ENCODE measurements around the gene GZMA. TPM values are rescaled to one million over a fixed set of nuclear protein-coding genes. Genes with fewer than 3 reads are reported as not detected.
"Not testable (repeated sequence)": the region's sequence is repeated elsewhere in the genome, so short reads cannot be mapped to it uniquely, and the experiment has no call there.

Gene GZMA
- total RNA-seq, 1 donor from 2014 or later = not detected

DNA sequence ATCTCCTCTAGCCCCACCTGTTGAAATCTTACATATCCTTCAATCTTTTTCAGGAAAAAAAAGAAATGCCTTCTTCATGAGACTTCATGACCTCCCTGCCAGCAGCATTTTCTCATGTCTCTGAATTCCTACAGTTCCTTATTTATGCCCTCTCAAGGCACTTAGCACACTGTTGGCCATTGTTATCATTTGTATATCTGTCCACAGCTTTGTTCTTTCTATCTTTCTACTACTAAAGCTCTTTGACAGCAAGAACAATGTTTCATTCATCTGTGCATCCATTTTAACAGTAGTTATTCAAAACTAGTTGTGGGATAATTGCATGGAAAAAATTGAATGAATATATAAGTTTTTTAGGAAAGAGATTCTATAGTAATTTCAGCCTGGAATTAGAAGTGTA, 20.9 kb upstream of the GZMA start:
- DNase-seq (ENCODE audit: low spot score in 2 of 2, unreplicated experiment in 2 of 2) = no peak
- Mint-ChIP-seq H3K27me3 (ENCODE audit: low read depth) (peaks cover 4% of the 10 kb centered on the region), H3K27ac (no peak overlapping the region), H3K36me3 (peaks cover 3% of the 10 kb centered on the region), H3K4me3 (no peak overlapping the region), H3K4me1 (no peaks in the 10 kb centered on the region), H3K9me3 (peaks cover 46% of the 10 kb centered on the region)
- TF ChIP-seq, protein P1, sequence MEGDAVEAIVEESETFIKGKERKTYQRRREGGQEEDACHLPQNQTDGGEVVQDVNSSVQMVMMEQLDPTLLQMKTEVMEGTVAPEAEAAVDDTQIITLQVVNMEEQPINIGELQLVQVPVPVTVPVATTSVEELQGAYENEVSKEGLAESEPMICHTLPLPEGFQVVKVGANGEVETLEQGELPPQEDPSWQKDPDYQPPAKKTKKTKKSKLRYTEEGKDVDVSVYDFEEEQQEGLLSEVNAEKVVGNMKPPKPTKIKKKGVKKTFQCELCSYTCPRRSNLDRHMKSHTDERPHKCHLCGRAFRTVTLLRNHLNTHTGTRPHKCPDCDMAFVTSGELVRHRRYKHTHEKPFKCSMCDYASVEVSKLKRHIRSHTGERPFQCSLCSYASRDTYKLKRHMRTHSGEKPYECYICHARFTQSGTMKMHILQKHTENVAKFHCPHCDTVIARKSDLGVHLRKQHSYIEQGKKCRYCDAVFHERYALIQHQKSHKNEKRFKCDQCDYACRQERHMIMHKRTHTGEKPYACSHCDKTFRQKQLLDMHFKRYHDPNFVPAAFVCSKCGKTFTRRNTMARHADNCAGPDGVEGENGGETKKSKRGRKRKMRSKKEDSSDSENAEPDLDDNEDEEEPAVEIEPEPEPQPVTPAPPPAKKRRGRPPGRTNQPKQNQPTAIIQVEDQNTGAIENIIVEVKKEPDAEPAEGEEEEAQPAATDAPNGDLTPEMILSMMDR (IDR thresholded peaks at IDR 0.05; ENCODE audit: unreplicated experiment) = no peak

DNA sequence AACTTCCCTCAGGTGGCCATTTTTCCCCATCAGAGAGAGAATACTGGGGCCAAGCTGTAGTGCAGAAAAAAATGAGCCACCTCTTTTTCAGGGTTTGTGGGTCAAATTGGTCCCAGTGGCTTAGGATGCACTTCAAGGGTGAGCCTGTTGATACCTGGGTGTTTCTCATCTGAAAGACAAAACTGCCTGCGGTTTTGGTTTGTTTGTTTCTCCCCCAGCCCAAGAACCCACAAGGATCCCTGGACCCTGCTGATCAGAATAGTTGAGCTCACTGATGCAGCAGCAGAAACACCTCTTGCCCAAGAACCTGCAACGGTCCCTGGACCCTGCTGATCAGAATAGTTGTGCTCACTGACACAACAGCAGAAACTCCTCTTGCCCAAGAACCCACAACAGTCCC, 13.1 kb upstream of the GZMA start:
- Mint-ChIP-seq H3K9me3 (peaks cover 13% of the 10 kb centered on the region), H3K27me3 (ENCODE audit: low read depth) (peaks cover 25% of the 10 kb centered on the region)
- not testable (repeated sequence) for DNase-seq (ENCODE audit: low spot score in 2 of 2, unreplicated experiment in 2 of 2); H3K4me1 Mint-ChIP-seq; H3K27ac Mint-ChIP-seq; H3K36me3 Mint-ChIP-seq; H3K4me3 Mint-ChIP-seq

DNA sequence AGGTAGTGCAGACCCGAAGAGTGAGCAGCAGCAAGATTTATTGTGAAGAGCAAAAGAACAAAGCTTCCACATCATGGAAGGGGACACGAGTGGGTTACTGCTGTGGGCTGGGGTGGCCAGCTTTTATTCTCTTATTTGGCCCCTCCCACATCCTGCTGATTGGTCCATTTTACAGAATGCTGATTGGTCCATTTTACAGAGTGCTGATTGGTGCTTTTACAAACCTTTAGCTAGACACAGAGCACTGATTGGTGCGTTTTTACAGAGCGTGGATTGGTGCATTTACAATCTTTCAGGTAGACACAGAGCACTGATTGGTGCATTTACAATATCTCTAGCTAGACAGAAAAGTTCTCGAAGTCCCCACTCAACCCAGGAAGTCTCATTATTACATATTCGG, 11.4 kb upstream of the GZMA start:
- H3K36me3 Mint-ChIP-seq; H3K4me1 Mint-ChIP-seq; H3K9me3 Mint-ChIP-seq; H3K27ac Mint-ChIP-seq; H3K4me3 Mint-ChIP-seq; DNase-seq (ENCODE audit: low spot score in 2 of 2, unreplicated experiment in 2 of 2): not testable (repeated sequence)
- H3K27me3 Mint-ChIP-seq (ENCODE audit: low read depth) = peaks cover 25% of the 10 kb centered on the region

DNA sequence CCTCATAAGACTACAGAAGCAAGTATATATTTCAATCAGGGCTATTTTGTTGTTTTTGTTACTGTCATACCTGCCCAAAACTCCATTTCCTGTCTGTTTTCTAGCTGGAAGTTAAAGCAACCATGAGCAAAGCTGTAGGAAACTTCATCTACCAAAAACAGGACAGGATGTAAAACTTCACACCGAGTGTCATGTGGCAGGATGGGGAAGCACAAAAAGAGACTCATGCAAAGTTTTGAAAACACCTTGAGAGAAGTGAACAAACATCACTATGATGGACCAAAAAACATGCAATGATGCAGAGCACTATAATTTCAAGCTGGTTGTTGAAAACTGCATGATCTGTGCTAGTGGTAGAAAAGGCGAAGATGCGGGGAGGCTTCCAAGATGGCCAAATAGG, 6.3 kb upstream of the GZMA start:
- Mint-ChIP-seq H3K4me1 (no peaks in the 10 kb centered on the region), H3K36me3 (no peaks in the 10 kb centered on the region), H3K4me3 (no peak overlapping the region), H3K9me3 (peaks cover 15% of the 10 kb centered on the region), H3K27ac (no peak overlapping the region), H3K27me3 (ENCODE audit: low read depth) (peaks cover 31% of the 10 kb centered on the region)
- TF ChIP-seq, protein P1 (IDR thresholded peaks at IDR 0.05; ENCODE audit: unreplicated experiment) = no peak
- no peak for DNase-seq (ENCODE audit: low spot score in 2 of 2, unreplicated experiment in 2 of 2)

DNA sequence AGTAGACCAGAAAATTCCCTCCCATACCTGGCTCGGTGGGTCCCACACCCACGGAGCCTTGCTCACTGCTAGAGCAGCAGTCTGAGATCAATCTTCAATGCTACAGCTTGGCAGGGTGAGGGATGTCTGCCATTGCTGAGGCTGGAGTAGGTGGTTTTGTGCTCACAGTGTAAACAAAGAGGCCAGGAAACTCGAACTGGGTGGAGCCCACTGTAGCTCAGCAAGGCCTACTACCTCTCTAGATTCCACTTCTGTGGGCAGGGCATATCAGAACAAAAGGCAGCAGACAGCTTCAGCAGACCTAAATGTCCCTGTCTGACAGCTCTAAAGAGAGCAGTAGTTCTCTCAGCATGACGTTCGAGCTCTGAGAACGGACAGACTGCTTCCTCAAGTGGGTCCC, 5.6 kb upstream of the GZMA start:
- peaks cover 15% of the 10 kb centered on the region for H3K9me3 Mint-ChIP-seq
- H3K36me3 Mint-ChIP-seq = no peaks in the 10 kb centered on the region
- TF ChIP-seq, protein P1 (IDR thresholded peaks at IDR 0.05; ENCODE audit: unreplicated experiment) = no peak
- no peak overlapping the region for H3K4me3 Mint-ChIP-seq
- H3K4me1 Mint-ChIP-seq = no peaks in the 10 kb centered on the region
- no peak overlapping the region for H3K27ac Mint-ChIP-seq
- peaks cover 28% of the 10 kb centered on the region for H3K27me3 Mint-ChIP-seq (ENCODE audit: low read depth)
- DNase-seq (ENCODE audit: low spot score in 2 of 2, unreplicated experiment in 2 of 2) = no peak

DNA sequence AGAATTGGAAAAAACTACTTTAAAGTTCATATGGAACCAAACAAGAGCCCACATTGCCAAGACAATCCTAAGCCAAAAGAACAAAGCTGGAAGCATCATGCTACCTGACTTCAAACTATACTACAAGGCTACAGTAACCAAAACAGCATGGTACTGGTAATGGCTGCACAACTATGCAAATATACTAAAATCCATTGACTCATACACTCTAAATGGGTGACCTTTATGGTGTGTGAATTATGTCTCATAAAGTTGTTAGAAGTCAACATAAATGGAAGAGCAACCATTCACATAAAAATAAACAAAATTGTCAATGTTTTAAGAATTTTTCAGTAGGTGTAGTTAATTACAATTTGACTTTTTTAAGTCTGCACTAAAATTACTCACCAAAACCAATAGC, 1.3 kb upstream of the GZMA start:
- H3K4me1 Mint-ChIP-seq; H3K4me3 Mint-ChIP-seq; H3K36me3 Mint-ChIP-seq; H3K27ac Mint-ChIP-seq; DNase-seq (ENCODE audit: low spot score in 2 of 2, unreplicated experiment in 2 of 2): not testable (repeated sequence)
- Mint-ChIP-seq H3K27me3 (ENCODE audit: low read depth) (peaks cover 25% of the 10 kb centered on the region), H3K9me3 (peaks cover 15% of the 10 kb centered on the region)

DNA sequence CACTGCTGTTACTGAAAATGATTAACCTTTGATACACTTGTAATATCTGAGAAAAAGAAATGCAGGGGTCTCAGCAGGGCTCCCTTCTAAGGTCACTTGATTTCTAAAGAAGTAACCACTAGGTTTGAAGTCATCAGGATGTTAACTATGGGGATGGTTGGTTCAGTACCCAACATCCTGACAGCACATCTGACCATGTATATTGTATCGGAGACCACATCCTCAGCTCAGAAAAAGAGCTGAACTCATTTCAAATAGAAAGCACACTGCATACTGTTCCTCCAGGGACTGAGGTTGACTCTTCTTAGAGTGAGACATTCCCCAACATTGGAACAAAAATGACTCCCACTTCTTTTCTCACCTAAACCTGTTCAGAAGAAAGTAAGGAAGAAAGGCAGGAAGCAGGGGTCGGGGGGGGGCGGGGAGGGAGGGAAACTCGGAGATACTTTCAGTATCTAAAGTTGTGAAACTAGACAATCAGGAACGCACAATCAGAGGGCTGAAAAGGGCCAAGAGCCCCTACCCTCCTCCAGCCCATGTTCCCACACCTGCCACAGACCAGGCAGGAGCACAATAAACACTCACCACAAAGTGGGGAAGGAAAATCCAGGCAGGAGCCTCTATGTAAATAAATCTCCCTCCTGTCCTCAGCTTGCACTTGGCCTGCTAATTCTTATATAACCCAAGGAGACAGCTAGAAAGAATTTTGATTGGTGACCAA, 730 bp upstream of the GZMA start:
- Mint-ChIP-seq H3K36me3 (no peaks in the 10 kb centered on the region), H3K4me3 (no peak overlapping the region), H3K27ac (no peak overlapping the region), H3K4me1 (peaks cover 7% of the 10 kb centered on the region), H3K27me3 (ENCODE audit: low read depth) (peaks cover 25% of the 10 kb centered on the region), H3K9me3 (peaks cover 15% of the 10 kb centered on the region)
- TF ChIP-seq, protein P1 (IDR thresholded peaks at IDR 0.05; ENCODE audit: unreplicated experiment) = no peak
- DNase-seq (ENCODE audit: low spot score in 2 of 2, unreplicated experiment in 2 of 2) = no peak
